ENCODE results near the gene ERBB4.

DNA sequence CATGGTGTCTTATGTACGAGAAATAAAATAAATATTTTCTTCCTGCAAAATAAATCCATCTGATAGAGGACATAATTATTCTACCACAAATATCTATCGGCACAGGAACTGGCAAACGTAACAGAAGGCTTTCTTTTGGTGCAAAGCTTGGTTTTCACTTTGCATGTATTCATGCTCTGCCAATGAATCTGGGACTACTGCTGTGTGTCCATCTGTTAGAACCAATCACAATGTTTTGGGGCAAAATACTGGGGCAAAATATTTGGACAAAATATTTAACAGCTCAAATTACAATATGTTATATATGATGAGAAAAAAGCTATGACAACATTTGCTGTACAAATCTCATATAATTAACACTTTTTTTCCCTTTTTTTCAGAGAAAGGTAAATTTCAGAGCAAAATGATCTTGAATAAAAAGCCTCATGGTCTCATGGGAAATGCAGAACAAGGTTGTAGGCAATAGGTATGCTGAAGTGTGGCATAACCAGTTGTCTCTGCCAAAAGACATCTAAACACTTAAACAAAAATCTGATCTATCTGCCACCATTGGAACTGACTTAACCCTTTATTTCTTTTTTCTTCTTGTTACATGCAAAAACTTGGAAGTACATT, 1059.0 kb downstream of the ERBB4 start:
- TF ChIP-seq POLR2A (IDR thresholded peaks at IDR 0.05): no peak
- TF ChIP-seq, protein P1, sequence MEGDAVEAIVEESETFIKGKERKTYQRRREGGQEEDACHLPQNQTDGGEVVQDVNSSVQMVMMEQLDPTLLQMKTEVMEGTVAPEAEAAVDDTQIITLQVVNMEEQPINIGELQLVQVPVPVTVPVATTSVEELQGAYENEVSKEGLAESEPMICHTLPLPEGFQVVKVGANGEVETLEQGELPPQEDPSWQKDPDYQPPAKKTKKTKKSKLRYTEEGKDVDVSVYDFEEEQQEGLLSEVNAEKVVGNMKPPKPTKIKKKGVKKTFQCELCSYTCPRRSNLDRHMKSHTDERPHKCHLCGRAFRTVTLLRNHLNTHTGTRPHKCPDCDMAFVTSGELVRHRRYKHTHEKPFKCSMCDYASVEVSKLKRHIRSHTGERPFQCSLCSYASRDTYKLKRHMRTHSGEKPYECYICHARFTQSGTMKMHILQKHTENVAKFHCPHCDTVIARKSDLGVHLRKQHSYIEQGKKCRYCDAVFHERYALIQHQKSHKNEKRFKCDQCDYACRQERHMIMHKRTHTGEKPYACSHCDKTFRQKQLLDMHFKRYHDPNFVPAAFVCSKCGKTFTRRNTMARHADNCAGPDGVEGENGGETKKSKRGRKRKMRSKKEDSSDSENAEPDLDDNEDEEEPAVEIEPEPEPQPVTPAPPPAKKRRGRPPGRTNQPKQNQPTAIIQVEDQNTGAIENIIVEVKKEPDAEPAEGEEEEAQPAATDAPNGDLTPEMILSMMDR (IDR thresholded peaks at IDR 0.05): no peak

Data from uterus (tissue), 2 donors.